B cell (primary cell): ENCODE measurements around the gene BICRAL. TPM values are rescaled to one million over a fixed set of nuclear protein-coding genes. Genes with fewer than 3 reads are reported as not detected.

Experiments used
- ATAC-seq: fragments of 200-7000 bp; cut with Tn5 transposase; one replicate; pipeline ENCODE4 v1.10.0; 2021; ENCODE audit warnings: low read depth, mild to moderate bottlenecking, moderate number of reproducible peaks, moderate library complexity
- CTCF ChIA-PET: fragments of 350-600 bp; sonication (Branson Sonifier 250); formaldehyde crosslinking; loops from one replicate; lab custom pipeline; 2021; ENCODE audit warnings: antibody characterized with exemption, inconsistent platforms; lab: Charles Lee
- POLR2A ChIA-PET: fragments of 350-600 bp; sonication (Branson Sonifier 250); formaldehyde crosslinking; loops from one replicate; lab custom pipeline; 2021; ENCODE audit warnings: antibody characterized with exemption; lab: Charles Lee
- DNase-seq: peaks from one replicate; pipeline ENCODE4 v3.0.0; 2013
- H2AFZ ChIP-seq: 2 replicates; pipeline ENCODE4 v1.6.1; 2012; ENCODE audit warnings: mild to moderate bottlenecking, low read depth, low read length; ENCODE audit not compliant: insufficient read depth, poor library complexity, severe bottlenecking
- H3K27ac ChIP-seq, 2 donors: 1 replicate in 1 of 2; 2 replicates in 1 of 2; pipeline ENCODE4 v1.5.1; 2012 to 2013; ENCODE audit warnings: low read length in 2 of 2, mild to moderate bottlenecking in 2 of 2, moderate library complexity in 1 of 2
- H3K27me3 ChIP-seq, 4 experiments: fragments of 200-600 bp in 1 of 4; sonication (generic) in 1 of 4; replicated peaks in 1 of 4; 1 replicate in 2 of 4; 2 replicates in 2 of 4; pipeline versions ENCODE4 v1.6.1 to v1.7.0; 2013 to 2016; ENCODE audit warnings: low read length in 3 of 4, mild to moderate bottlenecking in 2 of 4, mixed read lengths in 1 of 4, moderate library complexity in 1 of 4; ENCODE audit not compliant: insufficient read depth in 4 of 4, control insufficient read depth in 3 of 4; ENCODE audit errors: control extremely low read depth in 1 of 4
- H3K36me3 ChIP-seq, 2 experiments: replicated peaks in 1 of 2; 1 replicate in 1 of 2; 2 replicates in 1 of 2; pipeline versions ENCODE4 v1.6.1 to v1.7.1; 2013; ENCODE audit warnings: low read length in 1 of 2; ENCODE audit not compliant: insufficient read depth in 2 of 2, control insufficient read depth in 1 of 2; ENCODE audit errors: control extremely low read depth in 1 of 2, extremely low read depth in 1 of 2
- H3K4me1 ChIP-seq, 2 donors: fragments of 200-600 bp in 1 of 2; sonication (generic) in 1 of 2; 1 replicate in 1 of 2; 2 replicates in 1 of 2; pipeline versions ENCODE4 v1.5.1 to v1.6.1; 2013 to 2017; ENCODE audit warnings: low read length in 2 of 2; ENCODE audit not compliant: control insufficient read depth in 2 of 2, insufficient read depth in 2 of 2
- H3K4me2 ChIP-seq: replicated peaks from 2 replicates; pipeline ENCODE3; 2012; ENCODE audit warnings: mild to moderate bottlenecking, low read depth, low read length; ENCODE audit not compliant: poor library complexity, severe bottlenecking
- H3K4me3 ChIP-seq, 5 experiments: fragments of 200-600 bp in 1 of 5; sonication (generic) in 1 of 5; 1 replicate in 3 of 5; 2 replicates in 2 of 5; pipeline versions ENCODE4 v1.5.1 to v1.7.0; 2011 to 2016; ENCODE audit warnings: low read length in 4 of 5, mild to moderate bottlenecking in 4 of 5, low read depth in 2 of 5, control low read depth in 1 of 5, moderate library complexity in 1 of 5; ENCODE audit not compliant: insufficient read depth in 1 of 5; ENCODE audit errors: control extremely low read depth in 1 of 5, extremely low read depth in 1 of 5
- H3K79me2 ChIP-seq: fragments of 200-600 bp; sonication (generic); one replicate; pipeline ENCODE4 v1.6.0; 2016; ENCODE audit warnings: low read length; ENCODE audit not compliant: control insufficient read depth, insufficient read depth
- H3K9ac ChIP-seq: fragments of 200-600 bp; sonication (generic); 2 replicates; pipeline ENCODE4 v1.6.1; 2017; ENCODE audit warnings: mild to moderate bottlenecking, low read length, moderate library complexity
- H3K9me3 ChIP-seq, 3 donors: one replicate each; pipeline versions ENCODE4 v1.6.1 to v1.7.1; 2013; ENCODE audit warnings: low read length in 2 of 3; ENCODE audit not compliant: control insufficient read depth in 2 of 3, insufficient read depth in 1 of 3; ENCODE audit errors: control extremely low read depth in 1 of 3
- H4K20me1 ChIP-seq: 2 replicates; pipeline ENCODE4 v1.6.0; 2012; ENCODE audit warnings: mild to moderate bottlenecking, low read length; ENCODE audit not compliant: insufficient read depth, control insufficient read depth, poor library complexity, severe bottlenecking
- H3K27ac Mint-ChIP-seq: one replicate; pipeline ENCODE4 v1.8.0; 2021; ENCODE audit warnings: mixed read lengths
- H3K27me3 Mint-ChIP-seq: one replicate; pipeline ENCODE4 v1.8.0; 2021; ENCODE audit warnings: mixed read lengths
- H3K4me1 Mint-ChIP-seq: one replicate; pipeline ENCODE4 v1.8.0; 2021; ENCODE audit warnings: mixed read lengths
- H3K4me3 Mint-ChIP-seq: one replicate; pipeline ENCODE4 v1.8.0; 2021; ENCODE audit warnings: mixed read lengths
- H3K9me3 Mint-ChIP-seq: one replicate; pipeline ENCODE4 v1.8.0; 2022; ENCODE audit warnings: mixed read lengths; ENCODE audit not compliant: insufficient read depth
- EZH2 ChIP-seq: IDR thresholded peaks from 2 replicates; pipeline ENCODE4 v1.6.1; 2012; ENCODE audit warnings: borderline replicate concordance, low read depth, mild to moderate bottlenecking, moderate library complexity, low read length; ENCODE audit not compliant: insufficient read depth, poor library complexity, severe bottlenecking
- WGBS: methylation state at CpG from one replicate; pipeline ENCODE4 v1.1.5; 2013; ENCODE audit warnings: missing lambda C conversion rate; ENCODE audit not compliant: insufficient coverage; 5-methylcytosine and 5-hydroxymethylcytosine counted together
- intact Hi-C: fragments of 100-400 bp; cut with micrococcal nuclease; formaldehyde crosslinking; loops from one replicate; pipeline ENCODE4 v1.10.0; 2022
- polyA plus RNA-seq: library from polyadenylated mRNA; depleted of rRNA; stranded (reverse); fragments of >200 nt; gene quantifications from 2 replicates; pipeline ENCODE4 v1.2.3, GENCODE V29; 2012
- total RNA-seq, 2 donors: library from RNA; stranded (reverse); fragments of 120-200 nt in 1 of 2; gene quantifications; 1 replicate in 1 of 2; 2 replicates in 1 of 2; pipeline versions ENCODE4 v1.2.3 to v1.2.4, GENCODE V29; 2013 to 2022
- TF ChIP-seq, protein P1 (sequence below): fragments of 200-600 bp; IDR thresholded peaks from one replicate; pipeline ENCODE4 v1.8.0; 2022; ENCODE audit warnings: antibody characterized with exemption, mild to moderate bottlenecking

The BICRAL gene
- total and polyA plus RNA-seq, 2 donors (not counting 1 experiment from before 2014, with no cell fraction given) = 17.5 to 34.1 TPM

DNA sequence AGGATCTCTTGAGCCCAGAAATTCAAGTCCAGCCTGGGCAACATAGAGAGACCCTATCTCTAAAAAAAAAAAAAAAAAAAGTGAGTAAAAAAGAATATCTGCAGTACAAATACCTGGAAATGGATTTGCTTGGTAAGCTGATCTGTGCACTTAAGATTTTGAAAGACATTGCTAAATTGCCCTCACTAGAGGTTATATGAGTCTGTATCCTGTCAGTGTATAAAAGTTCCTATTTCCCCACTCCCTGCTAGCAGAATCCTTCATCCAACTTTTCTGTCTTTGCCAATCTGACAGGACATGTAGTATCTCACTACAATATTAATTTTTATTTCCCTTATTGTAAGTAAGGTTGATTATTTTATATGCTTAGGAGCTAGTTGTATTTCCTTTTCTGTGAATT lies 36.1 kb downstream of the BICRAL start:
- no peak overlapping the region for H3K27ac Mint-ChIP-seq
- ChIA-PET POLR2A (interaction anchor here (0.7 kb wide), 1 partner anchor 36 kb away, joined by 4 read pairs; the partner anchor contains the start of gene BICRAL), CTCF (interaction anchor here (0.6 to 1.9 kb wide), 3 partner anchors 92 to 785 kb away, joined by 3 to 6 read pairs (median 3); no protein-coding TSS in a partner anchor)
- DNase-seq (no peak), ATAC-seq (no peak)
- Histone ChIP-seq H3K27me3 (no peaks in the 10 kb centered on the region), H3K4me1 (peaks cover 6 to 19% of the 10 kb centered on the region in 2 donors), H3K79me2 (peaks cover 45% of the 10 kb centered on the region), H3K36me3 (peaks cover 1 to 7% of the 10 kb centered on the region in 2 experiments), H2AFZ (no peak overlapping the region), H3K4me3 (no peak overlapping the region), H3K9ac (no peak overlapping the region), H3K4me2 (no peak overlapping the region), H3K9me3 (no peaks in the 10 kb centered on the region), H3K27ac (peak overlapping the region in 1 of 2 donors; percentile 15), H4K20me1 (no peaks in the 10 kb centered on the region)
- no peaks in the 10 kb centered on the region for H3K9me3 Mint-ChIP-seq
- H3K27me3 Mint-ChIP-seq = no peaks in the 10 kb centered on the region
- intact Hi-C loops = loop anchor here (5.0 kb wide), 1 partner anchor 41 kb away; no protein-coding TSS in a partner anchor
- peaks cover 26% of the 10 kb centered on the region for H3K4me1 Mint-ChIP-seq
- TF ChIP-seq, protein P1, sequence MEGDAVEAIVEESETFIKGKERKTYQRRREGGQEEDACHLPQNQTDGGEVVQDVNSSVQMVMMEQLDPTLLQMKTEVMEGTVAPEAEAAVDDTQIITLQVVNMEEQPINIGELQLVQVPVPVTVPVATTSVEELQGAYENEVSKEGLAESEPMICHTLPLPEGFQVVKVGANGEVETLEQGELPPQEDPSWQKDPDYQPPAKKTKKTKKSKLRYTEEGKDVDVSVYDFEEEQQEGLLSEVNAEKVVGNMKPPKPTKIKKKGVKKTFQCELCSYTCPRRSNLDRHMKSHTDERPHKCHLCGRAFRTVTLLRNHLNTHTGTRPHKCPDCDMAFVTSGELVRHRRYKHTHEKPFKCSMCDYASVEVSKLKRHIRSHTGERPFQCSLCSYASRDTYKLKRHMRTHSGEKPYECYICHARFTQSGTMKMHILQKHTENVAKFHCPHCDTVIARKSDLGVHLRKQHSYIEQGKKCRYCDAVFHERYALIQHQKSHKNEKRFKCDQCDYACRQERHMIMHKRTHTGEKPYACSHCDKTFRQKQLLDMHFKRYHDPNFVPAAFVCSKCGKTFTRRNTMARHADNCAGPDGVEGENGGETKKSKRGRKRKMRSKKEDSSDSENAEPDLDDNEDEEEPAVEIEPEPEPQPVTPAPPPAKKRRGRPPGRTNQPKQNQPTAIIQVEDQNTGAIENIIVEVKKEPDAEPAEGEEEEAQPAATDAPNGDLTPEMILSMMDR = no peak
- no peak for TF ChIP-seq EZH2
- no peak overlapping the region for H3K4me3 Mint-ChIP-seq

DNA sequence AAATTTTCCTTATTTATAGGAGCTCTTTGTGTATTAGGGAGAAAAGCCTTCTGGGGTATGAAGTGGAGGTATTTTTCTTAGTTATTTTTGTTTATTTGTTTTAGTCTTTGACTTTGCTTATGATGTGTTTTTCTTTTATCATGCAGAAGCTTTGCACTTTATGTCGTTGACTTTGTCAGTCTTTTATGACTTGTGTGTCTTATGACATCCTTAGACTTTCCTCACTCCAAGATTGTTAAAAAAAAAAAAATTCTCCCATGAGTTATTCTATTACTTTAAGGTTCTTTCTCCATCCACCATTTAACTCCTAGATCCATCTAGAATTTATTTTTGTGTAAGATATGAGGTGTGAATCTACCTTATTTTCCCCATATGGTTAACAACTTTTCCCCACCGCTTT lies 36.6 kb downstream of the BICRAL start:
- peaks cover 45% of the 10 kb centered on the region for H3K79me2 ChIP-seq
- H3K27me3 ChIP-seq = no peaks in the 10 kb centered on the region
- ATAC-seq (no peak), DNase-seq (no peak)
- H3K9me3 Mint-ChIP-seq = no peaks in the 10 kb centered on the region
- peaks cover 26% of the 10 kb centered on the region for H3K4me1 Mint-ChIP-seq
- peak overlapping the region in 1 of 2 donors; percentile 27 for H3K27ac ChIP-seq
- CTCF ChIA-PET = interaction anchor here (1.9 kb wide), 1 partner anchor 92 kb away, joined by 6 read pairs; no protein-coding TSS in a partner anchor
- no CpG with 5 or more reads among the region's 2 CpGs for WGBS
- peaks cover 6 to 19% of the 10 kb centered on the region in 2 donors for H3K4me1 ChIP-seq
- H3K4me3 Mint-ChIP-seq = no peak overlapping the region
- H3K9ac ChIP-seq = no peak overlapping the region
- no peaks in the 10 kb centered on the region for H4K20me1 ChIP-seq
- no peak overlapping the region for H3K4me2 ChIP-seq
- intact Hi-C loops = loop anchor here (5.0 kb wide), 1 partner anchor 41 kb away; no protein-coding TSS in a partner anchor
- H3K36me3 ChIP-seq = peaks cover 1 to 12% of the 10 kb centered on the region in 2 experiments
- TF ChIP-seq, protein P1 = no peak
- TF ChIP-seq EZH2 = no peak
- POLR2A ChIA-PET = interaction anchor here (0.7 kb wide), 1 partner anchor 37 kb away, joined by 4 read pairs; the partner anchor contains the start of gene BICRAL
- H3K9me3 ChIP-seq = no peaks in the 10 kb centered on the region
- H3K27ac Mint-ChIP-seq = no peak overlapping the region
- no peak overlapping the region for H3K4me3 ChIP-seq
- no peaks in the 10 kb centered on the region for H3K27me3 Mint-ChIP-seq
- no peak overlapping the region for H2AFZ ChIP-seq
